GM19452 (cell line): ENCODE results near the gene LILRB2.
"Not testable (repeated sequence)": the region's sequence is repeated elsewhere in the genome, so short reads cannot be mapped to it uniquely, and the experiment has no call there.

ENCODE experiments used
- ATAC-seq: cut with Tn5 transposase; IDR thresholded peaks from one replicate; pipeline ENCODE4 v1.9.1; 2021; ENCODE audit not compliant: unreplicated experiment

Gene LILRB2

GRCh38 chr19:54242234-54242633, 38.7 kb downstream of the LILRB2 start:
- not testable (repeated sequence) for ATAC-seq

DNA sequence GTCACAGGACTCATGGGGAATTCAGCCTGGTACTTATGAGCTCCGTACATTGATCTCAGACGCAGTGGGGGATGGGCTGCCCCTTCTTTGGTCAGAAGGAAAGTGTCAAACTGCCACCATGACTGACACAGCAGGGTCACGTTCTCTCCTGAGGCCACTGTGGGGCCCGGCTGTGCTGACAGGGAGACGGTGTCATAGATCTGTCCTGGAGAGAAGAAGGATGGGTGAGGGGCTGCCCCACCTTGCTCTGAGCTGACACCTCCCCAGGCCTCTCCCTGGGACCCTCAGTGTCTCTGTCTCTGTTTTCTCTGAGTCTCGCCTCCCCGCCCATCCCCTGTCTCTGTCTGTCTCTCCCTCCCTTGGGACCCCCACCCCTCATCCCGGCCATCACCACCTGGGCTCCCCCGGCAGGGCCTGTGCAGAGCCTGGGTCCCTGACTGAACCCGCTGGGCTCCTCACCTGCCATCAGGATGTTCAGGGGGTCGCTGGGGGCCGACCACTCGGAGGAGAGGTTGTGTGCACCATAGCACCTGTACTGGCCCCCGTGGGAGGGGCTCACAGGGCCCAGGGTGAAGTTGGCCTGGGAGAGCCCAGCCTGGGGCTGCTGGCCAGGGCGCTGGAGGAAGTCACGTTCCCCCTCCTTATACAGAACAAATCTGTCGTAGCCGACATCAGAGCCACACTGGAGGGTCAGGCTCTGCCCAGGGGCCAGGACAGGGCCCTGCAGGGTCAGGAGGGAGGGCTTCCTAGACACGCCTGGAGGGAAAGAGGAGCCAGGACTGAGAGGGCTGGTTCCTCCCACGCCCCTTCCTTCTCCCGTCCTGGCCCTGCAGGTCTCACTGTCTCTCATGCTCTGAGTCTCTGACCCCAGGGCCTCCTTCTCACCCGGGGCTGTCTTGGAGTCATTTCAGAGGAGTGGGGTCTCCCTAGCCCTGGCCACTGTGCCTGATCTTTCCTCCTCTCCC, 40.3 kb downstream of the LILRB2 start:
- ATAC-seq: not testable (repeated sequence)

- not testable (repeated sequence) for ATAC-seq
These were observed 41.2 kb downstream of the LILRB2 start for GRCh38 chr19:54239491-54240371.

DNA sequence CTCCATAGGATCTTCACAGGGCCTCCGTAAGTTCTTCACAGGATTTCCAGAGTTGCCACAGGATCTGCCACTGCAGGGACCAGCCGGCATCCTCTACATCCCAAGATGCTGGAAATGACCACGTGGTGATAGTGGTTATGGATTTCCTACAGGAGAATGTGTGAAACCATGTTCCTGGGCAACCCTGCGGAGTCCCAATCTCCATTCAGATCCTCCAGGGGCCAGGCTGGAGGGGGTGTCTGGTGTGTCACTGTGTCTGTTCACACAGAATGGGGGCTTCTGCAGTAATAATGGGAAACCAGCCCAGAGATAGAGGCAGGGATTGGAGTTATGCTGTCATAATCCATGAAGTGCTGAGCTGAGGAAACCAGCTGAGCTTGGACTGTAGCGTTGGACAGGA, 47.0 kb downstream of the LILRB2 start:
- no peak for ATAC-seq

- ATAC-seq: peak; percentile 56
These were observed 49.6 kb downstream of the LILRB2 start for GRCh38 chr19:54231077-54231931.

GRCh38 chr19:54230031-54230430, 50.9 kb downstream of the LILRB2 start:
- ATAC-seq: no peak

- ATAC-seq: no peak
These were observed 51.8 kb downstream of the LILRB2 start for GRCh38 chr19:54229146-54229545.

DNA sequence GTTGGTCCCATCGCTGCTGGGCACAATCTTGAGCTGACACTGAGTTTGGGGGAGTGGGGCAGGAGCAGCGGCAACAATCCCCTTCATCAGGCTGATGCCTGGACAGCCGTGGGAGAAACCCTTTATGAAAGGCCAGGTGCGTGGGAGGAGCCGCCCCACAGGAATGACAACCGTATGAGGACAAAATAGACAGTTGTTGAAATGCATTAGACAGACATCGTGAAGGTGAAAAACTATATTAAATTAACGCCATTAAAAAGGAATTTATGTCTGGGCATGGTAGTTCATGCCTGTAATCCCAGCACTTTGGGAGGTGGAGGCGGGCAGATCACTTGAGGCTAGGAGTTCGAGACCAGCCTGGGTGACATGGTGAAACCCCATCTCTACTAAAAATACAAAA, 56.3 kb downstream of the LILRB2 start:
- ATAC-seq: not testable (repeated sequence)

GRCh38 chr19:54223937-54224281, 57.0 kb downstream of the LILRB2 start:
- not testable (repeated sequence) for ATAC-seq
